DMS 273 (cell line): Measurements from ENCODE around the gene TMEM145.
"Not testable (repeated sequence)": the region's sequence is repeated elsewhere in the genome, so short reads cannot be mapped to it uniquely, and the experiment has no call there.

Experiments
- DNase-seq: peaks from one replicate; lab custom pipeline; 2025; ENCODE audit not compliant: unreplicated experiment; lab: John Stamatoyannopoulos, UW

Gene TMEM145

DNA sequence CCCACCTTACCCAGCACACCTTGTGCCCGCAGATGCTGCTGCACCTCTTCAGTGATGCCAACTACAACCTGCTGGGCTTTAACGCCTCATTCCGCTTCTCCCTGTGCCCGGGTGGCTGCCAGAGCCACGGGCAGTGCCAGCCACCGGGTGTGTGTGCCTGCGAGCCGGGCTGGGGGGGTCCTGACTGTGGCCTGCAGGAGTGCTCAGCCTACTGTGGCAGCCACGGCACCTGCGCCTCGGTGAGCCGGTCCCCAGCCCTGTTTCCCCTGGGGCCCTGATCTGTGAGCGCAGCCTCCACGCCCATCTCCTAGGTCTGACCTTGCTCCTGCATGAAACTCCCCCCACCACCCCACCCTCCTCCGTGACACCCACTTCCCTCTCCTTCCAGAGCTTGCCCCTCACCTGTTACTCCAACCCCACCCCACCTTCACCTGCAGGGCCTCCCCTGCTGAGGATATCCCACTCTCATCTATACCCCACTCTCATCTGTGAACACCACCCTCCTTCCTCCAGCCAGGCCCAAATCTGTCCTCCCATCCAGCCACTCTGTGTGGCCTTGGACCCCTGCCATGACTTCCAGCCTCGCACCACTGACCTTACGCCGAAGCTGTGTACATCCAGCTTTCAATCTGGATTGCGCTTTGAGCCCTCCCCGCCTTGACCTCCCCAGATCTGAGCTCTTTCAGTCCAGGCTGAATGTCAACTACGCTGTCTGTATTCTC, 21.0 kb downstream of the TMEM145 start:
- DNase-seq: no peak

DNA sequence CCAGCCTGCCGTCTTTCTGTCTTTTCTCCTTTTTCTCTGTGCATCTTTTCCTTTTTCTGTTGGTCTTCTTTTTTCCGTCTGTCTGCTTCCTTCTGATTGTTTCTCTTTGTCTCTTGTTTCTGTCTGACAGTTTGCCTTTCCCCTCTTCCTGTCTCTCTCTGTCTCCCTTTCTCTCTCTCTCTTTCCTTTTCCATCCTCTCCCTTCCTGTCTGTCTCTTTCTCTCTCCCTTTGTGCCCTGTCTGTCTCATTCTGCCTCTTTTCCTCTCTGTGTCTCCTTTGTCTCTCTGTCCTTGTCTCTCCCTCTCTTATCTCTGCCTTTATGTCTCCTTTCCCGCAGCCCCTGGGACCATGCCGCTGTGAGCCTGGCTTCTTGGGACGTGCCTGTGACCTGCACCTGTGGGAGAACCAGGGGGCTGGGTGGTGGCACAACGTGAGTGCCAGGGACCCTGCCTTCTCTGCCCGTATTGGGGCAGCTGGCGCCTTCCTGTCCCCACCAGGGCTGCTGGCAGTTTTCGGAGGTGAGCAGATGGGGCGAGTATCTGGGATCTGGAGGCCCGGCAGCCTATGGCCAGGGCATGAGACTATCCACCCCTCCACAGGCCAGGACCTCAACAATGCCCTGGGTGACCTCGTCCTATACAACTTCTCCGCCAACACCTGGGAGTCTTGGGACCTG, 21.7 kb downstream of the TMEM145 start:
- DNase-seq: peak; percentile 29

DNA sequence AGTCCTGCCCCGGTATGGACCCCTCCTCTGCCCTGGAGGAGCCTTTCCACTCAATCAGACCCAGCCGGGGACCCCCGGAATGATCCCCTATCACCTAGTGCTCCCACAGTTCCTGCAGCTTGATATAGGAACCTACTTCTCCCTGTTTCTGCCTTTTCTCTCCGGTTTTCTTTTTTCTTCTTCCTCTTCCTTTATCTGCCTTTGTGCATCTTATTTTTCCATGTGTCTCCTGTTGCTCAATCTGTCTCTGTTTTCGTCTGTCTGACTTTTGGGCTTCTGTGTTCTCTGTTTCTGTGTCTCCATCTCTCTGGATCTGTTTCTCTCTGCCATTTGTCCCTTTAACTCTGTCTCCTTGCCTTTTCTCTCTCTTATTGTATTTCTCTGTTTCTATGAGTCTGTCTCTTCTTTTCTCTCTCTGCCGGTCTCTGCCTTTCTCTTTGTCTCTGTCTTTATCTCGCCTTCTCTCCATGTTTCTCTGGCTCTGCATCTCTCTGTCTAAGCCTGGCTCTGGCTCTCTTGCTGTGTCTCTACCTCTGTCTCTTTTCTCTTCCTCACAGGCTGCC, 22.3 kb downstream of the TMEM145 start:
- DNase-seq: no peak

DNA sequence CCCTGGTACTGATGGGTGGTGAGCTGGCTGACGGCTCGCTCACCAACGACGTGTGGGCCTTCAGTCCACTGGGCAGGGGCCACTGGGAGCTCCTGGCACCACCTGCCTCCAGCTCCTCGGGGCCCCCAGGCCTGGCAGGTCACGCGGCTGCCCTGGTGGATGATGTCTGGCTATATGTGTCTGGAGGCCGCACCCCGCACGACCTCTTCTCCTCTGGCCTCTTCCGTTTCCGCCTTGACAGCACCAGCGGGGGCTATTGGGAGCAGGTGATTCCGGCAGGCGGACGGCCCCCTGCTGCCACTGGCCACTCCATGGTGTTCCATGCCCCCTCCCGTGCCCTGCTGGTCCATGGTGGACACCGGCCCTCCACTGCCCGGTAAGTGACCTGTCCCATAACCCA, 22.9 kb downstream of the TMEM145 start:
- no peak for DNase-seq

DNA sequence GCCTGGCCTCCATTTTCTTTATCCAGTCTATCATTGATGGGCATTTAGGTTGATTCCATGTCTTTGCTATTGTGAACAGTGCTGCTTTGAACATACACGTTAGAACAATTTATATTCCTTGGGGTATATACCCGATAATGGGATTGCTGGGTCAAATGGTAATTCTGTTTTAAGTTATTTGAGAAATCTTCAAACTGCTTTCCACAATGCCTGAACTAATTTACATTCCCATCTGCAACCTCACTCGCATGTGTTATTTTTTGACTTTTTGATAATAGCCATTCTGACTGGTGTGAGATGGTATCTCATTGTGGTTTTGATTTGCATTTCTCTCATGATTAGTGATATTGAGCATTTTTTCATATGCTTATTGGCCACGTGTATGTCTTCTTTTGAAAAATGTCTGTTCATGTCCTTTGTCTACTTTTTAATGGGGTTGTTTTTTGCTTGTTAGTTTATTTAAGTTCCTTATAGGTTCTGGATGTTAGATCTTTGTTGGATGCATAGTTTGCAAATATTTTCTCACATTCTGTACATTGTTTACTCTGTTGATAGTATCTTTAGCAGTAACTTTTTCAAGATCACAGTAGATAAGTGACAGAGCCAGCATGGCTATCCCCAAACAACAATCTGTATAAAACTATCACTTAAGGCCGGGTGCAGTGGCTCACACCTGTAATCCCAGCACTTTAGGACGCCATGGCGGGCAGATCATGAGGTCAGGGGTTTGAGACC, 26.2 kb downstream of the TMEM145 start:
- not testable (repeated sequence) for DNase-seq

DNA sequence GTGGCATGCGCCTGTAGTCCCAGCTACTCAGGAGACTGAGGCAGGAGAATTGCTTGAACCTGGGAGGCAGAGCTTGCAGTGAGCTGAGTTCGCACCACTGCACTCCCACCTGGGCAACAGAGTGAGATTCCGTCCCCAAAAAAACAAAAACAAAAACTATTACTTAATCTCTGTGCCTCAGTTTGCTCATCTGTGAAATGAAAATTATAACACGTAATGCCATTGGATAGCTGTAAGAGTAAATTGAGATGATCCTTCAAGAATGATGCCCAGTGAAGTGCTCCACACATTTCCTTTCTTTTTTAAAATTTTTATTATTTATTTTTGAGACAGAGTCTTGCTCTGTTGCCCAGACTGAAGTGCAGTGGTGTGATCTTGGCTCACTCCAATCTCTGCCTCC, 26.8 kb downstream of the TMEM145 start:
- DNase-seq: not testable (repeated sequence)

DNA sequence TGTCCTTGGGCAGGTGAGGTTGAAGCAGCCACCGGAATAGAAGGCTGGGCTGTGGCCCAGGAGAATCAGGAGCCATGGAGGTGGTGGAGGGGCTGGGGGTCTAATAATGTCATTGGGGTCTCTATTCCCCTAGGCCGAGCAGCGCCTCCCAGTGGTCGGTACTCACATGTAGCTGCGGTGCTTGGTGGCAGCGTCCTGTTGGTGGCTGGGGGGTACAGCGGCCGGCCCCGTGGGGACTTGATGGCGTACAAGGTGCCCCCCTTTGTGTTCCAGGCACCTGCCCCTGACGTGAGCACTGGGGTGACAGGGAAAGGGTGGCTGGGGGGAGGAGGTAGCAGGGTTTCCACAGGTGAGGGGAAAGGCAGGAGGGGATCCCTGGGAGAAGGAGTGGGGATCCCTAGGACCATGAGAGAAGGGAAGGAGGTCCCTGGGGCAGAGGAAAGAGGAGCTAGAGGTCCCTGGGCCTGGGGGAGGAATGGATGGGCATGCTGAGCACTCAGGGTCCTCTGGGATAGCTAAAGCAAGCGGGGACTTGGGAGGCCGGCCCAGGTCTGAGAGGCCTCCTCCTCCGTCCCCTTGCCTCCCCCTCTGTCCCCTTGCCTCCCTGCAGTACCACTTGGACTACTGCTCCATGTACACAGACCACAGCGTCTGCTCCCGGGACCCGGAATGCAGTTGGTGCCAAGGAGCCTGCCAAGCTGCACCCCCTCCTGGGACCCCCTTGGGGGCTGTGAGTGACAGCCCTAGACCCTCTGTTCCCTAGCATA, 30.4 kb downstream of the TMEM145 start:
- no peak for DNase-seq

DNA sequence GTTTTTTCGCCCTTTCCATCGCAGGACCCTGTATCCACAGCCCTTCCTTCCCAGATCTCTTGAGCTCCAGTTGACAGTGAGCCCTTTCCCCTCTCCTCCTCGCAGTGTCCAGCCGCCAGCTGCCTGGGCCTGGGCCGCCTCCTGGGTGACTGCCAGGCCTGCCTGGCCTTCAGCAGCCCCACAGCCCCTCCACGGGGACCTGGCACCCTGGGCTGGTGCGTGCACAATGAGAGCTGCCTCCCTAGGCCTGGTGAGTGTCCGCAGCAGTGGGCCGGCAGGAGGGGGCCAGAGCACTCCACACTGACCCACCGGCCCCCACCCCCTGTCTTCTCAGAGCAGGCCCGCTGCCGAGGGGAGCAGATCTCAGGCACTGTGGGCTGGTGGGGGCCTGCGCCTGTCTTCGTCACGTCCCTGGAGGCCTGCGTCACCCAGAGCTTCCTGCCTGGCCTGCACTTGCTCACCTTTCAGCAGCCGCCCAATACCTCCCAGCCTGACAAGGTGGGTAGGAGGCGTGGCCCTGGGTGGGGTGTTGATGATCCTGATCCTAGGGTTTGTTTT, 31.3 kb downstream of the TMEM145 start:
- DNase-seq: no peak

DNA sequence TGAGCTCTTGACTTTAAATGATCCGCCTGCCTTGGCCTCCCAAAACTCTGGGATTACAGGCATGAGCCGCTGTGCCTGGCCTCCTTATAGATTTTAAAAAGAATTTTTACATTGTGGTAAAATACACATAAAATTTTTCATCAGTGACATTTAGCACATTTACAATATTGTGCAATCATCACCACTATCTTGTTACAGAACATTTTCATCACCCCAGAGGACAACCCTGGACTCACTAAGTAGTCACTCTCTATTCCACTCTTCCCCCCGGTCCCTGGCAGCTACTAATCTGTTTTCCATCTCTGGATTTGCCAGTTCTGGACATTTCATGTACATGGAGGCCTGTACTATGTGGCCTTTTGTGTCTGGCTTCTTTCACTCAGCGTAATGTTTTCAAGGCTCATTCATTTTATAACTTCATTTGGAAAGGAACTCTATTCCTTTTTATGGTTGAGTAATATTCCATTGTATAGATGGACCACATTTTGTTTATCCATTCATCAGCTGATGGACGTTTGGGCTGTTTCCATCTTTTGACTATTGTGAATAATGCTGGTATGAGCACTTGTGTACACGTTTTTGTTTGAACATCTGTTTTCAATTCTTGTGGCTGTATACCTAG, 32.2 kb downstream of the TMEM145 start:
- no peak for DNase-seq

DNA sequence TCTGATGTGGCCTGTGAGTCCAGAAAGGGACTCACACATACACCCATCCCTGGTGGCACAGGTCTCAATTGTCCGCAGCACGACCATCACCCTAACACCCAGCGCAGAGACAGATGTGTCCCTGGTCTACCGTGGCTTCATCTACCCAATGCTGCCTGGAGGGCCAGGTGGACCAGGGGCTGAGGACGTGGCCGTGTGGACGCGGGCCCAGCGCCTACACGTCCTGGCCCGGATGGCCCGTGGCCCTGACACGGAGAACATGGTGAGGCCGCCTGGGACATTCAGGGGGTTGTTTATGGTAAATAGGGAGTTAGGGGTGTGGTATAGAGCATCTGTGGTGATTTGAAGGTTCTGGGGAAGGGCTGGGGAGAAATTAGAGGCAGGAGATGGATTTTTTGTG, 35.1 kb downstream of the TMEM145 start:
- DNase-seq: no peak

DNA sequence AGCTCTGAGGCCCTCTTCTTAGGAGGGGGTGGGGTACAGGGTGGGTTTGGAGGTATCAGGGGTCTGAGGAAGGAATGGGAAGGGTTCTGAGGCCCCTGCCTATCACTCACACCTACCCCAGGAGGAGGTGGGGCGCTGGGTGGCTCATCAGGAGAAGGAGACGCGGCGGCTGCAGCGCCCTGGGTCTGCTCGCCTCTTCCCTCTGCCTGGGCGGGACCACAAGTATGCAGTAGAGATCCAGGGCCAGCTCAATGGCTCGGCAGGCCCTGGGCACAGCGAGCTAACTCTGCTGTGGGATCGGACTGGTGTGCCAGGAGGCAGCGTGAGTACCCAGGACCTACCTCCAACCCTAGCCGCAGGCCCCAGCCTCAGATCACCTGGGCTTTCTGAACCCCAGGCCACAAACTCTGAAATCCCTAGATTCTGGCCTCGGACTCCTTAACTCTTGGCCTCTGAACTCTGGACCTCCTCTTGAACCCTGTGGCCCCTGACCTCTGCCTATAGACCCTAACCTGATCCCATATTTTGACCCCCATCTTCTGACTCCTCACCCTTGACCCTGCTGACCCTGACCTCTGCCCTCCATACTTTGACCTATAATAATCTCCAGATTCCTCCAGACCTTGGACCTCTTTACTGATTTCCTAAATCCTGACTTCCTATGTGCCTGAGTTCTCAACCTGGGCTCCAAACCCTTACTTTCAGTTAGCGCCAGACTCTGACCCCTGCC, 36.4 kb downstream of the TMEM145 start:
- no peak for DNase-seq

DNA sequence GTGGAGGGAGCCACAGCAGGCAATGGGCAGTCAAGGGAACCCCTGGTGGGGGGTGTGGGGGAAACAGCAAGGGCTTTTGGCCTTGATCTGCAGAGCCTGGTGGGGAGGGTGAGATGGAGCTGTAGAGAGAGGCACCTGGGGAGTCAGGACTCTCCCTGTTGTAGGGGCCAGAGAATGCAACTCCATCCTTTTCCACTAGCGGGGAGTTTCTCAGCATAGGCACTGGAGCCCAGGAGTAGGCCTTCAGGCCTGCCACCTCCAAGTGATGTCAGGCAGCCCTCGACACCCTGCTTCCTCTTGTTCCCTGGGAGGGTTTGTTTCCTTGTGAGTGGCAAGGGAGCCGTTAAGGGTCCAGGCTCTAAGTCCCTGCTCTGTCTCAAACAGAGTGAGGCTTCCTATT, 37.3 kb downstream of the TMEM145 start:
- no peak for DNase-seq

DNA sequence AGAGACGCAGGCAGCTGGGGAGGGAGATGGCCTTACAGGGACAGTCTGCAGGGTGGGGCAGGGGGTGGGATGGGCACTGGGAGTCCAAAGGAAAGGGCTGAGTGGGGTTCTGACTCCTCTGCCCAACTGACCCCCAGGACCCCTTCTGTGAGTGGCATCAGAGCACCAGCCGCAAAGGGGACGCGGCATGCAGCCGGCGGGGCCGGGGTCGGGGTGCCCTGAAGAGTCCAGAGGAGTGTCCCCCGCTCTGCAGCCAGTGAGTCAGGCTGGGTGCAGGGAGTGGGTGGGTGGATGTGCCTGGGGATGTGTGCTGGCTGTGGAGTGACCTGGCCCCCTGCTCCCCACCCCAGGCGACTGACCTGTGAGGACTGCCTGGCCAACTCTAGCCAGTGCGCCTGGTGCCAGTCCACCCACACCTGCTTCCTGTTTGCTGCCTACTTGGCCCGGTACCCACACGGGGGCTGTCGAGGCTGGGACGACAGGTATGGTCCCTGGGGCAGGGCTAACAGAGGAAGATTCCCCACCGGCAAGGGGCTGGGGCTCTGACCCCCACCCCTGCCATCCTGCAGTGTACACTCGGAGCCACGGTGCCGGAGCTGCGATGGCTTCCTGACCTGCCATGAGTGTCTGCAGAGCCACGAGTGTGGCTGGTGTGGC, 38.1 kb downstream of the TMEM145 start:
- DNase-seq: no peak

DNA sequence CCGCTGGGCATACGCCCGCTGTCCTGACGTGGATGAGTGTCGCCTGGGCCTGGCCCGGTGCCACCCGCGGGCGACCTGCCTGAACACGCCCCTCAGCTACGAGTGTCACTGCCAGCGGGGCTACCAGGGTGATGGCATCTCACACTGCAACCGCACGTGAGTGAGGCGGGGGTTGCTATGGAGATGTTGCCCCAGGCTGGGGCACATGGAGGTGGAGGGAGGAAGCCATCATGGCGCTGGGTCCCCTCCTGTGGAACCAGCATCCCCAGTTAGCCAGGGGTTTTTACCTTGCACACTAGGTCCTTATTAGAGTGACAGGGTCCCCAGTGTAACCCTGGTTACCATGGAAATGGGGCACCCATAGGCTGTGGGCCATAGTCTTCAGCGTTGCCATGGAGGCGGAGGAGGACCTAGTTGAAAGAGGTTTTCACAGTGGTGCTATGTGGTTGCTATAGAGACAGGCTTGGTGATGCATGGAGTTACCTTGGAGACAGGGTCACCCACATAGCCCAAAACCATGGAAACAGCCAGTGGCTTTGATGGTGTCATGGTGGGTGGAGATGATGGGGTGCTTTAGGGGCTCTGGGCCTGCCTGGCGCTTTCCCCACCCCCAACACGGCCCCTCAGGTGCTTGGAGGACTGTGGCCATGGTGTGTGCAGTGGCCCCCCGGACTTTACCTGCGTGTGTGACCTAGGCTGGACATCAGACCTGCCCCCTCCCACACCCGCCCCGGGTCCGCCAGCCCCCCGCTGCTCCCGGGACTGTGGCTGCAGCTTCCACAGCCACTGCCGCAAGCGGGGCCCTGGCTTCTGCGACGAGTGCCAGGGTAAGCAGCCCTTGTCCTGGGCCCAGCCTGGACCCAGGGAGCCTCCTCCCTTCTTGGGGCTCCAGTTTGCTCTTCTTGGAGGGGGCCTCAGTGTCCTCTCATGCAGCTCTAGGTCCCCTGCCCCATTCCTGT, 39.5 kb downstream of the TMEM145 start:
- peak; percentile 41 for DNase-seq

DNA sequence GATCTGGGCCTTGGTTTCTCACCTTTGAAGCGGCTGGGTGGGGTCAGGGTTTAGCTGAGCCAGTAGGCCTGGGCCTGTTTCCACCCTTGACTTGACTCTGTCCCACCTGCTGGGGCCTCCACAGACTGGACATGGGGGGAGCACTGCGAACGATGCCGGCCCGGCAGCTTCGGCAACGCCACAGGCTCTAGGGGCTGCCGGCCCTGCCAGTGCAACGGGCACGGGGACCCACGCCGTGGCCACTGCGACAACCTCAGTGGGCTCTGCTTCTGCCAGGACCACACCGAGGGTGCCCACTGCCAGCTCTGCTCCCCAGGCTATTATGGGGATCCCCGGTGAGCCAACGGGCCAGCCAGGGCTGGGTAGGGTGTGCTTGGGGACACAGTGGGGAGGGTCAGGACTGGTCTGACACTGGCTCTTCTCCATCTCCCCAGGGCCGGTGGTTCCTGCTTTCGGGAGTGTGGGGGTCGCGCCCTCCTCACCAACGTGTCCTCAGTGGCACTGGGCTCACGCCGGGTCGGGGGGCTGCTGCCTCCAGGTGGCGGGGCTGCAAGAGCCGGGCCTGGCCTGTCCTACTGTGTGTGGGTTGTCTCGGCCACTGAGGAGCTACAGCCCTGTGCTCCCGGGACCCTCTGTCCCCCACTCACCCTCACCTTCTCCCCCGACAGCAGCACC, 40.4 kb downstream of the TMEM145 start:
- no peak for DNase-seq

DNA sequence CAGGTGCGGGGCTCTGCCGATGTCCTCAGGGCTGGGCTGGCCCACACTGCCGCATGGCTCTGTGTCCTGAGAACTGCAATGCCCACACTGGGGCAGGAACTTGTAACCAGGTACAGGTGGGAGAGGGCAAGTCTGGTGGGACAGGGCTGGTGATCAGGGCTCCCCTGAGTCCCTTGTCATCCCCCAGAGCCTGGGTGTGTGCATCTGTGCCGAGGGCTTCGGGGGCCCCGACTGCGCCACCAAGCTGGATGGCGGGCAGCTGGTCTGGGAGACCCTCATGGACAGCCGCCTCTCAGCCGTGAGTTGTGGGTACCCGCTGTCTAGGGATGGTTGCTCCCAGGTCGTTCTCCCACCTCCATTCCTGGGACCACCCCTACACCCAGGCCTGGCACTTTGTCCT, 42.8 kb downstream of the TMEM145 start:
- DNase-seq: no peak

DNA sequence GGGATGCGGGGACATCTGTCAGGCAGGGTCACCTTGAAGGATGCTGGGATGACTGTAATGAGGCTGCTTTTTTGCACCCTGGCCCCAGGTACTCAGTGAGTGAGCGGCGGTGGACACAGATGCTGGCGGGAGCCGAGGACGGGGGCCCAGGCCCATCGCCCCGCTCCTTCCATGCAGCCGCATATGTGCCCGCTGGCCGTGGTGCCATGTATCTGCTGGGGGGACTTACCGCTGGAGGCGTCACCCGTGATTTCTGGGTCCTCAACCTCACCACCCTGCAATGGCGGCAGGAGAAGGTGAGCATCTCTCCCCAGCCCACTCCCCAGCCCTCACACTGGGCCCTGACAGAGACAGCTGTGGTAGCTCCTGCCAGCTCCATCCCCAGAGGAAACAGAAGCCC, 43.6 kb downstream of the TMEM145 start:
- DNase-seq: no peak
